PC-3 (cell line): Measurements from ENCODE around the gene PGBD4.

Source experiments
- CTCF ChIP-seq: fragments of 300-600 bp; sonication (generic); conservative IDR thresholded peaks from 2 replicates; pipeline ENCODE4 v1.5.1; 2017; ENCODE audit warnings: antibody characterized with exemption, low read depth, mild to moderate bottlenecking, low read length
- EZH2phosphoT487 ChIP-seq: fragments of 300-600 bp; sonication (generic); IDR thresholded peaks from 2 replicates; pipeline ENCODE4 v1.6.1; 2018; ENCODE audit warnings: mild to moderate bottlenecking, antibody characterized with exemption, low read length, borderline replicate concordance

- TF ChIP-seq CTCF = no peak
- no peak for TF ChIP-seq EZH2phosphoT487
Observed at GRCh38 chr15:34126522-34126921, 24.6 kb downstream of the PGBD4 start.
